Smooth muscle cell (in vitro differentiated cells): ENCODE data around the gene GDF9. TPM values are rescaled to one million over a fixed set of nuclear protein-coding genes. Genes with fewer than 3 reads are reported as not detected.

Source experiments
- DNase-seq: peaks from one replicate; lab custom pipeline; 2025; ENCODE audit not compliant: unreplicated experiment; lab: John Stamatoyannopoulos, UW
- H2AFZ ChIP-seq: fragments of 200-600 bp; sonication (generic); 2 replicates; pipeline ENCODE4 v1.6.0; 2016; ENCODE audit warnings: antibody characterized with exemption, low read depth, mild to moderate bottlenecking
- H3F3A ChIP-seq: fragments of 200-600 bp; sonication (generic); 2 replicates; pipeline ENCODE4 v1.6.0; 2017; ENCODE audit warnings: antibody characterized with exemption, low read depth
- H3K27ac ChIP-seq: fragments of 200-600 bp; sonication (generic); 2 replicates; pipeline ENCODE4 v1.5.1; 2016; ENCODE audit warnings: low read depth, mild to moderate bottlenecking
- H3K27me3 ChIP-seq: fragments of 200-600 bp; sonication (generic); 2 replicates; pipeline ENCODE4 v1.6.1; 2016; ENCODE audit warnings: low read depth, mild to moderate bottlenecking
- H3K36me3 ChIP-seq: fragments of 200-600 bp; sonication (generic); 2 replicates; pipeline ENCODE4 v1.5.1; 2016; ENCODE audit warnings: low read depth
- H3K4me1 ChIP-seq: fragments of 200-600 bp; sonication (generic); 2 replicates; pipeline ENCODE4 v1.5.1; 2016; ENCODE audit warnings: low read depth
- H3K4me2 ChIP-seq: fragments of 200-600 bp; sonication (generic); 2 replicates; pipeline ENCODE4 v1.6.0; 2016; ENCODE audit warnings: mild to moderate bottlenecking
- H3K4me3 ChIP-seq: fragments of 200-600 bp; sonication (generic); 2 replicates; pipeline ENCODE4 v1.5.1; 2016; ENCODE audit warnings: mild to moderate bottlenecking
- H3K79me2 ChIP-seq: fragments of 200-600 bp; sonication (generic); 2 replicates; pipeline ENCODE4 v1.6.0; 2016; ENCODE audit warnings: low read depth, mild to moderate bottlenecking
- H3K9ac ChIP-seq: fragments of 200-600 bp; sonication (generic); 2 replicates; pipeline ENCODE4 v1.6.0; 2016; ENCODE audit warnings: low read depth
- H3K9me3 ChIP-seq: fragments of 200-600 bp; sonication (generic); replicated peaks from 2 replicates; pipeline ENCODE4 v1.5.1; 2016; ENCODE audit warnings: low read depth
- H4K20me1 ChIP-seq: fragments of 200-600 bp; sonication (generic); 2 replicates; pipeline ENCODE4 v1.6.0; 2016; ENCODE audit warnings: low read depth
- CTCF ChIP-seq: fragments of 200-600 bp; sonication (generic); IDR thresholded peaks from 2 replicates; pipeline ENCODE4 v1.5.1; 2017; ENCODE audit warnings: borderline replicate concordance, mild to moderate bottlenecking, antibody characterized with exemption; ENCODE audit not compliant: insufficient read depth, poor library complexity, severe bottlenecking
- WGBS: methylation state at CpG from one replicate; pipeline ENCODE4 v1.1.7; 2016; ENCODE audit warnings: low lambda C conversion rate; 5-methylcytosine and 5-hydroxymethylcytosine counted together
- polyA plus RNA-seq: library from polyadenylated mRNA; unstranded; fragments of >200 nt; fragmentation: Nextera tagmentation; extraction: Ambion mirVana; gene quantifications from 2 replicates; pipeline ENCODE4 v1.2.1, GENCODE V29; 2016
- small RNA-seq: library from RNA; depleted of rRNA; stranded (forward); fragments of <200 nt; gene quantifications from one replicate; pipeline ENCODE3, GENCODE V24; 2014
- total RNA-seq: library from RNA; depleted of rRNA; stranded (reverse); fragments of >200 nt; gene quantifications from 2 replicates; pipeline ENCODE4 v1.2.3, GENCODE V29; 2014

The GDF9 gene
- total and polyA plus RNA-seq, 2 experiments from 2014 or later, result 0.46 to 1.9 TPM

- TF ChIP-seq CTCF, result no peak
- no peaks in the 10 kb centered on the region for H3K36me3 ChIP-seq
- H3K4me1 ChIP-seq, result peaks cover 4% of the 10 kb centered on the region
- no peaks in the 10 kb centered on the region for H3K79me2 ChIP-seq
- peaks cover 45% of the 10 kb centered on the region for H3K27me3 ChIP-seq
- 76% methylated on average over 18 of the region's 18 CpGs for WGBS
- peaks cover 6% of the 10 kb centered on the region for H3F3A ChIP-seq
- H3K9ac ChIP-seq, result no peak overlapping the region
- no peak overlapping the region for H3K4me2 ChIP-seq
- DNase-seq, result no peak
- no peaks in the 10 kb centered on the region for H3K9me3 ChIP-seq
- no peak overlapping the region for H2AFZ ChIP-seq
- H3K4me3 ChIP-seq, result no peak overlapping the region
- no peaks in the 10 kb centered on the region for H4K20me1 ChIP-seq
- no peak overlapping the region for H3K27ac ChIP-seq
These were observed 54.0 kb downstream of the GDF9 start for GRCh38 chr5:132812123-132812765.

Small RNA genes within 50 kb of the gene (small RNA-seq; reads per million reads assigned to genes)
- not detected for gene RNA5SP192

Other genes with a start within 250 kb of the GDF9 start
- gene IL13, start 208.3 kb downstream of the GDF9 start, total RNA-seq, result 0.18 and 0.63 TPM in 2 replicates
- gene IL13, start 208.3 kb downstream of the GDF9 start, polyA plus RNA-seq, result 0.70 TPM in 1 of 2 replicates, not detected in the other
- not detected in 2 replicates for gene IL4, start 192.5 kb downstream of the GDF9 start, total RNA-seq
- not detected in 2 replicates for gene IL4, start 192.5 kb downstream of the GDF9 start, polyA plus RNA-seq
- 16.0 and 21.4 TPM in 2 replicates for gene KIF3A, start 128.9 kb downstream of the GDF9 start, total RNA-seq
- gene KIF3A, start 128.9 kb downstream of the GDF9 start, polyA plus RNA-seq, result 12.6 and 18.4 TPM in 2 replicates
- 0.36 and 0.81 TPM in 2 replicates for gene CCNI2, start 119.0 kb downstream of the GDF9 start, total RNA-seq
- gene CCNI2, start 119.0 kb downstream of the GDF9 start, polyA plus RNA-seq, result 0.41 and 1.7 TPM in 2 replicates
- gene SEPTIN8, start 89.2 kb downstream of the GDF9 start, total RNA-seq, result 68.1 and 71.5 TPM in 2 replicates
- gene SEPTIN8, start 89.2 kb downstream of the GDF9 start, polyA plus RNA-seq, result 26.3 and 27.6 TPM in 2 replicates
- gene SOWAHA, start 53.2 kb downstream of the GDF9 start, total RNA-seq, result 1.5 and 2.2 TPM in 2 replicates
- gene SOWAHA, start 53.2 kb downstream of the GDF9 start, polyA plus RNA-seq, result 0.43 and 0.71 TPM in 2 replicates
- 3.0 and 12.0 TPM in 2 replicates for gene SHROOM1, start 35.8 kb downstream of the GDF9 start, total RNA-seq
- 5.9 and 10.2 TPM in 2 replicates for gene SHROOM1, start 35.8 kb downstream of the GDF9 start, polyA plus RNA-seq
- gene UQCRQ, start 173 bp upstream of the GDF9 start, total RNA-seq, result 137 and 162 TPM in 2 replicates
- 1,065 and 1,128 TPM in 2 replicates for gene UQCRQ, start 173 bp upstream of the GDF9 start, polyA plus RNA-seq
- gene LEAP2, start 7.2 kb upstream of the GDF9 start, total RNA-seq, result 0.27 and 0.45 TPM in 2 replicates
- gene LEAP2, start 7.2 kb upstream of the GDF9 start, polyA plus RNA-seq, result 0.55 and 3.2 TPM in 2 replicates
- 137 TPM in 2 replicates for gene AFF4, start 97.2 kb upstream of the GDF9 start, total RNA-seq
- 27.8 and 43.4 TPM in 2 replicates for gene AFF4, start 97.2 kb upstream of the GDF9 start, polyA plus RNA-seq
- gene ZCCHC10, start 160.1 kb upstream of the GDF9 start, total RNA-seq, result 33.0 and 33.4 TPM in 2 replicates
- gene ZCCHC10, start 160.1 kb upstream of the GDF9 start, polyA plus RNA-seq, result 28.4 and 41.0 TPM in 2 replicates
- 90.3 and 115 TPM in 2 replicates for gene HSPA4, start 185.5 kb upstream of the GDF9 start, total RNA-seq
- 65.1 and 73.2 TPM in 2 replicates for gene HSPA4, start 185.5 kb upstream of the GDF9 start, polyA plus RNA-seq